Measurements from ENCODE around the gene NEO1.

- TF ChIP-seq POLR2AphosphoS5 (IDR thresholded peaks at IDR 0.05; ENCODE audit: low read depth, low read length), result no peak
- TF ChIP-seq POLR2A (IDR thresholded peaks at IDR 0.05; ENCODE audit: low read depth, low read length), result no peak
- no peak for TF ChIP-seq TAF1 (IDR thresholded peaks at IDR 0.05; ENCODE audit: borderline replicate concordance, low read depth, low read length)
These were observed 160.2 kb downstream of the NEO1 start for GRCh38 chr15:73212424-73212823.

Measured in GM12892 (cell line).